HG02943 (cell line): ENCODE data around the gene HCFC2.

Source experiments
- ATAC-seq: cut with Tn5 transposase; IDR thresholded peaks from one replicate; pipeline ENCODE4 v1.9.1; 2021; ENCODE audit warnings: mild to moderate bottlenecking, low read depth, moderate library complexity; ENCODE audit not compliant: unreplicated experiment

Gene HCFC2

DNA sequence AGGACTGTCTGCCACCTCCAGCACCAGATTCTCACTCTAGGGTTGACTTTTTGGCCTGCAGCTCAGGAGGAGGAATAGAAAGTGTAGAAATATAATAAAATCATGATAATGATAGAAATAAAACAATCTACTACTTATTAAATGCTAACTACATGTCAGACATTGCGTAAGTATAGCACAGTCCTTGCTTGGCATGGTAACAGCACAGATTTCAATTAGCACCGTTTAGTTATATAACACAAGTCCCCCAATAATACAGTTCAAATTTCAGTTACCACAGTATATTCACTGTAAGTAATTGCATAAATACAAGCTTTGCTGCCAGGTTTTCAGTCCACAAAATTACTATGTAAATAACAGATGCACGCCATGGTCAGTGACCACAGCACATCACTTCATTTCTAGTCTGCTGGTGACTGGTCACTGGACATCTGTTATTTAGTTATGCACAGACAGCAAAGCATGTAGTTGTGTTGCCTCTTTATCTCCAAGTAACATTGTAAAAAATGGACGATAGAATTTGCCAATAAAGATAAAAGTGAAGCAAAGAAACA lies 7.8 kb upstream of the HCFC2 start:
- no peak for ATAC-seq

- no peak for ATAC-seq
These were observed 6.5 kb upstream of the HCFC2 start for GRCh38 chr12:104057771-104058197.

- ATAC-seq = no peak
These were observed 5.5 kb upstream of the HCFC2 start for GRCh38 chr12:104058802-104059201.

DNA sequence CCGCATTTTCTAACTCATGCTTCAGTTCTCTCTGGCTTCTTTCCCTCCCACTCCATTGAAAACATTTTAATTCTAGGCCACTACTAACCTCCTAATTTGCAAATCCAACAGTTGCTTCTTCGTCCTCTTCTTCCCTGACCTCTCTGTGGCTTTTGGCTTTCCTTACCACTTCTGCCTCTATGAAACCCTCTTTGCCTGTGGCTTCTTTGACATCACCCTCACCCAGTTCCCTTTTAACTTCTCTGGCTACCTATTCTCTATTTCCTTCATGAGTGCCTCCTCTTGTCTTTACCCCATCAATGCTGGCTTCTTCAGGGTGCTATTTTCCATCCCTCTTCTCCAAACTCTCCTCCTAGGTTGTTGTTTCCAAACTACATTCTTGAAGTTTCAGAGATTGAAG lies 4.4 kb upstream of the HCFC2 start:
- ATAC-seq = no peak

- ATAC-seq = no peak
These were observed 3.5 kb upstream of the HCFC2 start for GRCh38 chr12:104060791-104061190.

- ATAC-seq = peak; percentile 39
These were observed 660 bp upstream of the HCFC2 start for GRCh38 chr12:104063712-104064030.

DNA sequence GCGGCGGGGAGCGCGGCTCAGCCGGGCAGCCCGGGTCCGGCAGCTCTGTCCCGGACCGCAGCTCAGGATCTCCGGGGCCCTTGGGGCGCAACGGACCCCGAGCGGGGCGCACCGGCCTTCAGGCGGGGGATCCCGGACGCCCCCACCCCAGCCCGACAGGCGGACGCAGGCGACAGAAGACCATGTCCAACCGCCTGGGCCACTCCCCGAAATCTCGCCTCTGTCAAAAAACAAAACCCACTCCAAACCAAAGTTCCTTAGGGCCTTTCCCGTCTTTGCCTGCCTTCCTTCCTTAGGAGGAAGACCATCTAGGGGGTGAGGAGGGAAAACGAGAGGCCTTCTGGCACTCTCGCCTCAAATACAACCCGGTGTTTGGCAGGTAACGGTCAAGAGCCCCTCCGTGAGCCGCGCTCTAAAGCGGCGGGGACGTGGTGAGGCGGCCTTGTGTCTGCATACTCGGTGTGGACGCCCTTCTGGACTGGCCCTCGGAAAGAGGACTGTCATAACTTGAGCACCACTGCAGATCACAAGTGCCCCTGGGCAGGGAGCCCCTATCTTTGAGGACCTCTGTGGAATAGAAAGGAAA lies 604 bp downstream of the HCFC2 start:
- ATAC-seq = peak; percentile 12

DNA sequence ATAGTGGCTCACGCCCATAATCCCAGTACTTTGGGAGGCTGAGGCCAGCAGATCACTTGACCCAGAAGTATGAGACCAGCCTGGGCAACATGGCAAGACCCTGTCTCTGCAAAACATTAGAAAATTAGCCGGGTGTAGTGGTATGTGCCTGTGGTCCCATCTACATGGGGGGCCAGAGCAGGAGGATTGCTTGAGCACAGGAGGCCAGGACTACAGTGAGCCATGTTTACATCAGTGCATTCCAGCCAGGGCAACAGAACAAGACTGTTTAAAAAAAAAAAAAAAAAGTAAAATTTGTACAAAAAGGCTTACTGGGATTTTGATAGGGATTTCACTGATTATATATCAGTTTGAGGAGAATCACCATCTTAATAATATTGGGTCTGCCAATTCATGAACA lies 7.8 kb downstream of the HCFC2 start:
- ATAC-seq = no peak

- ATAC-seq = no peak
These were observed 9.4 kb downstream of the HCFC2 start for GRCh38 chr12:104073699-104074098.

- ATAC-seq = no peak
These were observed 14.7 kb downstream of the HCFC2 start for GRCh38 chr12:104079024-104079423.

DNA sequence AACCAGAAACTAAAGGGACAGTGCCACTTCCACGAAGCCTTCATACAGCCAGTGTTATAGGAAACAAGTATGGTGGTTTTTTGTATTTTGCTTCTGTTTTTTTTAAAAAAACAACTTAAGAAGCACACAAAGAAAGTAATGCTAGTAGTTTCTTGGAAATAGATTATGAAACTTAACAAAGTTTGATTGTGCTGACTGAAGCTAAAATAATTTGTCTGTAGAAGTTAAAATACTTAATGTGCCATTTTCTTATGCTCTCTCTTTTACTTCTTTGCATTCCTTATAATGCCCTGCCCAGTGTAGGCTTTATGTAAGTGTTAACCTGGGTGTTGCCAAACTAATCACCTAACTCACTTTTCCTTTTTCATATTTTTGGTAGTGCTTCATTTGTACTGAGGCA lies 16.4 kb downstream of the HCFC2 start:
- ATAC-seq = no peak

DNA sequence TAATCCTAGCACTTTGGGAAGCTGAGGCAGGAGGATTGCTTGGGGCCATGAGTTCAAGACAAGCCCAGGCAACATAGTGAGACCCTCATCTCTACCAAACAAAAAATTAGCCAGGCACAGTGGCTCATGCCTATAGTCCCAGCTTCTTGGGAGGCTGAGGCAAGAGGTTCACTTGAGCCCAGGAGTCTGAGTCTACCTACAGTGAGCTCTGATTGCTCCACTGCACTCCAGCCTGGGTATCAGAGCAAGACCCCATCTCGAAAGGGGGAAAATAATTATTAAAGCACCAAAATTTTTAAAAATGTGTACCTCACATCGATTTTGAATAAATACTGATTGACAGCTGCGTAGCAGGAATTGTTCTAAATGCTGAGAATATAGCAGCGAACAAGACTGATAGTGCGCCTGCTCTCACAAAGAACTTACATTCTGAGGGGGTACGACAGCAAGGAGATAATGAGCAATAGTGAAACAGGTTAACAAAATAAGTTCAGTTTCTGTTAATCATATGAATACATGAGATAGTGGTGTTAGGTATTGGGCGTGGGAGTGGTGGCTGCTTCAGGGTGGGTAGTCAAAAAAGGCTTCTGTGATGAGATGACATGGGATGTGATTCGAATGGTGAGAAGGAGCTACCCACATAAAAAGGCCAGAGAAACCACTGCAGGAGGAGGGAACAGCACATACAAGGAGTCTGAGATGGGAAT lies 19.6 kb downstream of the HCFC2 start:
- no peak for ATAC-seq

DNA sequence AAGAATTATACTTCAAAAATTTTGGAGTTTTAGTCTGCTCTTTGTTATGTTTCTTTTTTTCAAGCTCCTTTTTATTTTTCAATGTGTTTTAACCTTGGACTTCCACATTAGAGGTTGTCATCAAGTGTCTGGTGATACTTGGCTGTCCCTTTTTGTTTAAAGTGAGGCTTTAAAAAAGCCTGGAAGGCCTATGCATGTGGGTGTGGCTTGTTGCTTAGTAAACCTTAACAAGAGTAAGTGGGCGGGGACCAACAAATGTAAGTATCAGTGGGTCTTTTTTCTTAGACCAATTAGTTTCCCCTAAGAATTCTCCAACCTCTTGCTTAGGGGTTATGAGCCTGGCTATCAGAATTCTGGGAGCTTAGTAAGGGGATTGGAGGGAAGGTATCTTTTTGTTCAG lies 26.4 kb downstream of the HCFC2 start:
- ATAC-seq = no peak

GRCh38 chr12:104091136-104091535 lies 26.8 kb downstream of the HCFC2 start:
- no peak for ATAC-seq

- no peak for ATAC-seq
These were observed 30.0 kb downstream of the HCFC2 start for GRCh38 chr12:104094284-104094683.

DNA sequence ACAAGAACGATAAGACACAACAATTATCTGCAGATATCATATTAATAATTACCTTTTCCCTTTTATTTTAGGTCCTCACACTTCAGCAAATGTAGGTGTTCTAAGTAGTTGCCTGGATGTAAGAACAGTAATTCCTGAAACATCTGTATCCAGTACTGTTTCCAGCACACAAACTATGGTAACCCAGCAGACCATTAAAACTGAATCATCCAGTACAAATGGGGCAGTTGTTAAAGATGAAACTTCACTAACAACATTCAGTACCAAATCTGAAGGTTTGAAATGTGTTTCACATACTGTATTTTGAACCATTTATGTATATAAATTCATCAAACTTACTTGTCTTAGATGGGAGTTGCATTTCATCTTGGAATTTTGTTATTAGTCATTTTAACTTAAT lies 31.0 kb downstream of the HCFC2 start:
- ATAC-seq = no peak

- no peak for ATAC-seq
These were observed 33.6 kb downstream of the HCFC2 start for GRCh38 chr12:104097954-104098353.

- no peak for ATAC-seq
These were observed 41.1 kb downstream of the HCFC2 start for GRCh38 chr12:104105461-104105860.

- no peak for ATAC-seq
These were observed 42.6 kb downstream of the HCFC2 start for GRCh38 chr12:104106965-104107364.

- ATAC-seq = no peak
These were observed 44.6 kb downstream of the HCFC2 start for GRCh38 chr12:104108755-104109445.

- ATAC-seq = no peak
These were observed 45.3 kb downstream of the HCFC2 start for GRCh38 chr12:104109446-104110271.
